ENCODE data around the gene LDHAL6B.

Gene LDHAL6B

DNA sequence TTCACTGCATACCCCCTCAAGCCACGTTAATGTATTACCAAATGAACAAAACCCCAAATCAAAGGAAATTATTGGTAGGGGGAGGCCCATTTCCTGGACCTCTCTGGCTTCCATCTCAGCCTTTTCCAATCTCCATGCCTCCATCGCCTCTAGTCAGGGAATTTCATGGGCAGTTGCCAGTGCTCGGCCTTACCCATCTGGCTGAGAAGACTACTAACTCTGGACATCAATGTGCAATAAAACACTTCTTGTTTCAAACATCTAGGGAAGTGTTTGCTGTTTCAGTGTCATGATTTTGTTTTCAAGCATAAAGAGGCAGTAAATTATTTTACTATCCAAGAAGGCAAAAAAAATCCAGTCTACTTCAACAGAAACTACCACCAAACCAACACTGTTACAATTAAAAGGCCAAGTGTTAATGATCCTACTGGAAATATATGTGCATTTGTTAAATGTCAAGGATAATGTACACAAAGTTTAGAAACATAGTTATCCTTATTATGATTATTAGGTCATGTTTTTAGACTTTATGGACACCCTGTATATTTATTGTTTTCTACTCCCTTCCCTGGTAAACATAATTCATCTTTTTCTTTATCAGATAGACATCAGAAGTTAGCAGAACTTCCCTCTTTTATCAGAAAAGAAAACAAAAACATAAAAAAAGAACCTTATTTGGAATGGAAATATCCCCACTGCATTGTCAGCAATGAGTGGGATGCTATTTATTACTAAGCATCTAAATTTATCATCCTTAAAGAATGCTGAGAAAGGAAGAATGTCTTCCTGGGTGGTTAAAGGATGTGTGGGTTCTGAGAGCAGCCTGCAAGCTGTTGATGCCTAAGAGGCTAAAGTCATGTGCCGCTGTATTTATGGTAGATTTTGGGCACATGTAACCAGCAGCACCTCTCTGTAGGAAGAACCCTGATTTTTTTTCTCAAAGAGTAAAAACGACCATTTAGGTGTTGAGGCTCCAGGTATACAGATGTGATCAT is 15.2 kb downstream of the LDHAL6B start:
- DNase-seq, result no peak

DNA sequence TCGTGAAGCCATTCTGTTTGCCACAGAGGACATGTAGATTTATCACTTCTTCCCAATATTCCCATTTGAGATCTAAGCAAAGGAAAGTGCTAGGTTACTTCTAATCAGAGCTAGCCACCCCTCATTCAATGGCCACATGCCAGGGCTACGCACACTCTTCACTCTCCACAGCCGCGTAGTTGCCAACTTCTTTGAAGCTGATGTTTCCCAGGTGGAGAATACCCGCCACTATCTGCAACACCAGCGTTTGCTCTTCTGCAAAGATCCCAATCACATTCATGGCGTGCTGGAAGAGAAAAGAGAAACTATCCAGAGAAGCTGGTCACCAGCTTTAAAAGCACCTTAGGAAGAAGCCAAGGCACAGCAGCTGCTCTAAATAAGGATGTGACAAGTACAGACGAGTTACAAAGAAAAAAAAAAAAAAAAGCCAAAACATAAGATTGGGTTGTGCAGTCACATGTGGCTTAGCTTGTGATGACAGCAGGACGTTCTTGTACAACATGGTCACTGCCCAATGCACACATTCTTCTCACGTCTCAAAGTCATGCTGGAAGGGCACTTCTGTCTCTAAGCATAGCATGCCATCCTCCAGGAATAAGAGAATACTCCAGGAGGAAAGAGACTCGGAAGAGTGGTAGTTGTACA is 16.4 kb downstream of the LDHAL6B start:
- DNase-seq, result no peak

DNA sequence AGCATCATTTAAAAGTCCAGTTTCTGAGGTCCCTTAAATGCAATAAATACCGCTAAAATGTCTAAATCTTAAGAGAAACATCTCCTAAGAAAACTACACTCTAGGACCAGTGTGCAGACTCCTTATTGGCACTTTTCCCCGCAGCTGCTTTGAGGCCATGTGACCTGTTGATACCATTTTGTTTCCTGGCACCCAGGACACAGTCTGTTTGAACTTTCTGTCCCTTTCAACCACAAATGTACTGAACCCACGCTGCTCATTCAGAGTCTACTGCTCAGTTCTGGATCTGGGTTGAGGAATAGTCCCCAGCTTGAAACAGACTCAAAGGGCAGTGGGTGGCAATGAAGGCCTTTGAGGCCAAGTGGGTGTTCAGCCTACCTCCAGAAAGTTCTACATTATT is 17.1 kb downstream of the LDHAL6B start:
- DNase-seq, result no peak

- no peak for DNase-seq
These were observed 17.8 kb downstream of the LDHAL6B start for GRCh38 chr15:59224474-59224873.

GRCh38 chr15:59227021-59227420 is 20.4 kb downstream of the LDHAL6B start:
- no peak for DNase-seq

DNA sequence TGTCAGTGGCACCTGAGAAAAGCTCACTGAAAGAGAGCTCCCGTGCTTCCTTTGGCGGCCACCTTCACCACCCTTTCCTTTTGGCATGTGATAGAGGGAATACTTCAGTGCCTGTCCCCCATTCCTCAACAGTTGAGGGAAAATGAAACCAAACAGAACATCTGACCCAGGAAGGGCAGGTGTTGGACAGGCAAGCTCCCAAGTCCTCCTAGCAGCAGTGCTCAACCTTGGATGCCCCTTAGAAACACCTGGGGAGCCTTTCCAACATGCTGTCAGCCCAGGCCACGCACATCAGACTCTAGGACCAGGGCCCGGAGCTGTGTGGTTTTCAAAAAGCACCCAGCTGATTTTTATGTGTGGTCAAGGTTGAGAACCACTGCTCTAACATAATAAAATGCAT is 22.4 kb downstream of the LDHAL6B start:
- DNase-seq, result no peak

- DNase-seq, result no peak
These were observed 22.8 kb downstream of the LDHAL6B start for GRCh38 chr15:59229453-59229852.

DNA sequence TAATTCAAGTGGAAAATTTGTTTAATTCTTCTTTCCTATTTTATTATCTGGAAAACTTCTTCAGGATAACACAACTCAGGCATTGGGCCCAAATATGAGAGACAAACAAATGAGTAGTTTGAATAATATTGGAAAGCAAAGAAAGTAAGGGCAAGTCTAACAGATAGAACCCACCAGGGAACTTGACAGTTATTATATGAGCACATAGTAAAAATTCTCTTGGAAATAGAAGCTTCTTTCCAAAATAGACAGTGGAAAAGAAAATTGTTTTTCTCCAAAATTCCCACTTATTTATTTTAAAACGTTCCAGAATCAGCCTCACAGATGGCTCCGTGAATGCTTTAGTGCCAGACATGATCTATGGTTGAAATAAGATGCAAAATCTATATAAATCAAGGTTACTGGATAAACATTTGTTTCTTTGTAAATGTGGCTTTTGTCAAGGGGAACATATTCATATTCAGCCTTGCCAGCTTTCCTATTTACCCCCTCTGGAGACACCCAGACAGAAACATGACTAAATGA is 23.9 kb downstream of the LDHAL6B start:
- DNase-seq, result no peak

- no peak for DNase-seq
These were observed 25.8 kb downstream of the LDHAL6B start for GRCh38 chr15:59232476-59232875.

DNA sequence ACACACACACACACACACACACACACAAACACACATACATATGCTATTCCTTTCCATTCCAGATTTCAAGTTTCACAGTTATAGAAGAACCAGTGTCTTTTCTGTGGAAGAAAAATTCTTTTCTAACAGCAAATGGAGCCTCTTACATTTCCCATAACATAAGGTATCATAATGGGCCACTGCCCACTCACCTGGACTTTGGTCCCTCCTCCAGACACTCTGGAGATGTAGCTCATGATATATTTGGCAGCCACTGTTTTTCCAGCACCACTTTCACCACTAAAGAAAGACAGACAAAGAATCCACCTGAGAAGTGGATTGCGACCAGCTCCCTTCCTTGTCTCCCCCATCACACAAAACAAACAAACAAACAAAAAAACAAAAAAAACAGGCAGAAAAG is 29.8 kb downstream of the LDHAL6B start:
- no peak for DNase-seq

- no peak for DNase-seq
These were observed 30.6 kb downstream of the LDHAL6B start for GRCh38 chr15:59237119-59237855.

DNA sequence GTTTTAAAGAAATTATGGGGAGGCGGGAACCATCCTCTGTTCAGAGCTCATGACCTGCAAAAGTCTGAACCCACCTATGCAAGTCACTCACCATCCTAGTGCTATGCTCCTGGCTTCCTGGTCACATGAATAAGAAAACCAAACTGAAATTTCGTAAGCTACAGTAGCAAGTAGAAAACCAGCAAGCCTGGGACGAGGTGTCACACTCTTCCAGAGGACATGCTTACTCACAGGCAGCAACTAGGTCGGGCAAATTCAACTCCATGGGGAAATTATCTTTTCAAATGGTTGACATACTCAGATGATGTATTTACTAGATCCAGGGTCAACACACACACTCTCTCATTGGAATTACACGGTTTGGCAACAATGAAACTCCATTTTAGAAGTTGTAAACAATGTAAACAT is 31.3 kb downstream of the LDHAL6B start:
- no peak for DNase-seq

DNA sequence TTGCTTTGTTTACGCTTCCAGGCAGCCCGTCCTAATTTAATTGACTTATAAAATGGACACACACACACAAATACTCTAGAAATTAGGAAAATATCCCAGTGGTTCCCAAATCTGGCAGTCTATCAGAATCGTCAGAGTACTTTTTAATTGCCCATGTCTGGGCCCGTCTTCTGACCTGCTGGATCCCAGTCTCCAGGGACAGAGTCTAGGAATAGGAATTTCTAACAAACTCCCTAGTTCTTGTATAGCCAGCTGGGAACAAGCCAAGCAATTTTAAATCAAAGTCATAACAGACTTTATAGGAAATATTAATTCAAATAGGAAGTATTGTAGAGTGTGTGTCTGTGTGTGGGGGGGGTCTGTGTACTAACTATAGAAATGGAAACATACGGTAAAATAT is 33.4 kb downstream of the LDHAL6B start:
- no peak for DNase-seq

- DNase-seq, result no peak
These were observed 36.0 kb downstream of the LDHAL6B start for GRCh38 chr15:59242649-59243048.

DNA sequence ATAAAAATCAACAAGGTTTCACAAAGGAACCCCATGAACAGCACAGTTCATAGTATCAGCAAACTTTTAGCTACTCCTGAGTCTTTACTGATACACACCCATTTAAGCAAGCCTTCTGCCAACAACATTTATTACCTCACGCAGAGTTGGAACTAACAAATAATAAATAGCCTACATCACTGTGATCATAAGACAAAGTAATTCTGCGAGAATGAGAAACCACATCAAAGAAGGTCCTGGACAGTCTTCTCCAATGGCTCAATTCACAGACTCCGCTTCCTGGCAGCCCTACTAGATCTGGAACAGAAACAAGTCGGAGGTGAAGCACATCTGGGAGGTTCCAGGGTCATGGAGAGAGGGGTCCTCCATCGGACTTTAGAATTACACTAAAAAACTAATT is 37.0 kb downstream of the LDHAL6B start:
- DNase-seq, result no peak

- no peak for DNase-seq
These were observed 37.7 kb downstream of the LDHAL6B start for GRCh38 chr15:59244337-59244736.

DNA sequence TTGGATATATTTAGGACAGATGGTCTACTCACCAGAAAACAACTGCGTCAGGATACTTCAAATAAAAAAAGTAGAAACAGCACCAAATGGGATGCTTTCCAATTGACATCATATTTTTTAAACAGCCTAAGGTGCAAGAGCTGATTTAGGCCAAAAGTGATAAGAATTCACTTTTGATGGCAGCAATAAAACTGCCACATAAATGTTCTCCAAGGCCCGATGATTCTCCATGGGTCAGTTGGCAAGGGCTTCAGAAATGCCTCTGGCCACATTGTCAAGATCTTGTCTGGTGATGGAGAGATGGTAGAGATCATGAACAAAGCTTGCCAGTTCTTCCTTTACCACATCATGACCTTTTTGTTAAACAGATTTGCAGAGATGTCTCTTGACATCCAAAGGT is 38.9 kb downstream of the LDHAL6B start:
- DNase-seq, result no peak

DNA sequence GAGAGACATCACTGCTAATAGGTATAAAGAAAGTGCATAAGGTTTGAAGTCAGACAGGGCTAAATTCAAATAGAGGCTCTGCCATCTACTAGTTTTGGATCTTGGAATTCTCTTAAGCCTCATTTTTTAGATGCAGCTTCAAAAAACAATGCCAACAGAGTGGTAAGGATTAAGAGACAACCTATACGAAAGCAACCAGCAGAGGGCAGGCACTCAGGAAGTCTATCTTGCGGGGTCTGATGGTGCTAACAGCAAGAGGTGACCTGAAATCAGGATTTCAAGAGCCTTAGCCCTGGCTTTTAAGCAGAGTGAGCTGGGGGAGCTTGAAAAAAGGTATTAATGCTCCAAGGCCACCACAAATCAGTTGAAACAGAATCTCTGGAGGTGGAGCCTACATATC is 40.7 kb downstream of the LDHAL6B start:
- DNase-seq, result no peak

- no peak for DNase-seq
These were observed 43.2 kb downstream of the LDHAL6B start for GRCh38 chr15:59249816-59250215.

DNA sequence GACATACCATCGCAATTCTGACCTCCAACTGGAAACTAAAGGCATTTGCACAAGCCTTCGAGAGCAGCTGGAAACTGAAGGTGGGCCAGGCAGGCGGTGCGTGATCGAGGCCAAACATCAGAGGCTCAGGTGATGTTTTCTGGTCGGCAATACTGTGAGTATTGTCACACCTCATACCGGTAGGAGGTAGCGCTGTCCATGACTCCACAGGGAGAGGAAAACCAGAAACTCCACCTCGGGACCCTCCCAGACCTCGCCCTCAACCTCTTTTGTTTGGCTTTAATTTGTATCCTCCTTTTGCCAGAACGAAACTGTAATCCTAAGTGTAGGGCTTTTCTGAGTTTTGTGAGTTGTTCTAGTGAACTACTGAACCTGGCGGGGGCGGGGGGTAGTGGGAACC is 43.6 kb downstream of the LDHAL6B start:
- DNase-seq, result no peak

DNA sequence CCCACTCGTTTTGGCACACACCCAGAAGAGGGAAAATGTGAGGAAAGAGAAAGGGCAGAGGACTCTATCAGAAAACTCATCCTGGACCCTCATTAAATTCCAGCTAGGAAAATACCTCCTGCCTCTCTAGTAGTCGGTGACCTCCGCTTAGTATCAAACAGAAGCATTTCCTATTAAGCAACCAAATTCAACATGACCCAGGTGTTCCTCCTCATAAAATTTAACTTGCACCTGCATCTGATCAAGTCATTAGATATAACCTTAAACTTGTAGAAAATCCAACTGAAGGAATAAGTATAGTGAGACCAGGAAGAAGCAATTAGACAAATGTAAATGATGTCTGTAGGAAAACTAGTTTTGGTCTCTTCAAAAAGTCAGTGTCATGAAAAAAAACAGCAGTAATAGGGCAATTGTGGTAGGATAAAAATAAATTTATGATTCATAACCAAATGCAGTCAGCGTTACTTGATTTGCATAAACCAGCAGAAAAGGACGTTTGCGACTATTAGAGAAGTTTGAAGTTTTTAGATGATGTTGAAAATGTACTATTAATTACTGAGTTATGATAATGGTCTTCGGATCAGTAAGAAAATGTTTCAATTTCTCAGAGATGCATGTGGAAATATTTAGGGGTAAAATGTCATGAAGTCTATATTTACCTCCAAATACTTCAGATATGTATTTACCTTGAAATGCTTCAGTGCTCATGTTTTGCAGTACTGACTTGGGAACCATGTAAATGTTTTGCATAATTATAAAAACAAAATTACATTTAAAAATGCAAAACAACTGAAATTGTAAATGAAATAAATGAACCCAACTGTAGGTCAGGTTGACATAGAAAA is 44.6 kb downstream of the LDHAL6B start:
- no peak for DNase-seq

DNA sequence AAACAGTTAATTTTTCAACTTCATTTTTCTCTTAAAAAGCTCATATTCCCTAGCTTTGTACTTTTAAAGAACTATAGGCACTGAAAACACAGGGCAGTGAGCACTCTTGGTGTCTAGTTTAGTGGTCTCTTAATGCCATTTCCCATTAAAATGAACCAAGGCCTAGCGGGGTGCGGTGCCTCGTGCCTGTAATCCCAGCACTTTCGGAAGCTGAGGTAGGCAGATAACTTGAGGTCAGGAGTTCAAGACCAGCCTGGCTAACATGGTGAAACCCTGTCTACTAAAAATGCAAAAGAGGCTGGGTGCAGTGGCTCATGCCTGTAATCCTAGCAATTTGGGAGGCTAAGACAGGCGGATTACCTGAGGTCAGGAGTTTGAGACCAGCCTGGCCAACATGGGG is 45.5 kb downstream of the LDHAL6B start:
- DNase-seq, result no peak
